Superior temporal gyrus (tissue), 1 donor: ENCODE data around the gene ACKR1.

ENCODE experiments used
- DNase-seq: peaks from one replicate; pipeline ENCODE4 v3.0.0-alpha.2; 2016; ENCODE audit errors: extremely low spot score

The ACKR1 gene

DNA sequence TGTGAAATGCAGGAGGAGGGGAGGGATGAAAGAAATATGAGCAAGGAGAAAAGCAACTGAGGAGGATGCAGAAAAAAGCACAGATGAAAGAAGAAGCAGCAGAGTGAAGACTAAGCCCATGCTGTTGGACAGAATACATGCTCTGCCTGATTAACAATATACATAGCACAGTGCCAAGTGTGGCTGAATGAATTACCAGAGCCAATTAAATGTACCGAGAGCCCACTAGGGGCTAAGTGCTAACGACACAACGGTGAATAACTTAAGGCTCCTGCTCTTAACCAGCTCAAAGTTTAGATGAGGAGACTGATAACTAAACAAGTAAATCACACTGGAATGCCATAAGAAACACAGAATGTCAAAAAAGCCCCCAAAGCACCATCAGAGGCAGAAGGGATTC is 17.6 kb upstream of the ACKR1 start:
- DNase-seq = no peak

DNA sequence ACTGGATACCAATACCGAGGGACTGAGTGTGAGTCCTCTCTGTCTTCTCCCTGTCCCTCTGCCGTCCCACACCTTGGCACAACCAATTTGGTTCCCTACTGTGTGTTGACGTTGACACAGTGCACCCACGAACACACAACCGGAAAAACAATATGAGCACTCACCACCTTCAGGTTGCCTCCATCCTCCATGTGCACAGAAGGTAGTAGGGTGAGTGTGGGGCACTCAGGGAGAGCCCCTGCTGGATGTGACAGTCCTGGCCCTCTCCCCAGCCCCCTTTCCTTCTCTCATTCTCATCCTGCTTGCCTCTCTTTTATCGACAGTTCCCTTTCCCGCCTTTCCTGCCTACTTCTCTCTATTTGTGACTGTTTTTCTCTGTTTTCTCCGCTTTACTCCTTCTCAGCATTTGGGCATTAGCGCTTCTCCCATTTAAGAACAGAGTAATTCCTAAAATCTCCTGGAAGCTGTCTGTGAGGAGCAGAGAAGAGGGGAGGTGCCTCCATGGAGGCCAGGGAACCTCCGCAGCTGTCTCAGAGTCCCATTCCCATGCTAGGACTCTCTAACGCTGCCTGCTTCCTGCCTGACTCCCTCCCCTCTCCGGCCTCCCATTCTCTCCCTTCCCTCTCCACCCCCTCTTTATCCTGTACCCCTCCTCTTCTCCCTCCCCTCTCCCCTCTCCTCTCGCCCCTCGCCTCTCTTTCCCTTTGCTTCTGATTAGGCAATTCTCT is 16.9 kb upstream of the ACKR1 start:
- no peak for DNase-seq

GRCh38 chr1:159188375-159188788 is 16.3 kb upstream of the ACKR1 start:
- no peak for DNase-seq

DNA sequence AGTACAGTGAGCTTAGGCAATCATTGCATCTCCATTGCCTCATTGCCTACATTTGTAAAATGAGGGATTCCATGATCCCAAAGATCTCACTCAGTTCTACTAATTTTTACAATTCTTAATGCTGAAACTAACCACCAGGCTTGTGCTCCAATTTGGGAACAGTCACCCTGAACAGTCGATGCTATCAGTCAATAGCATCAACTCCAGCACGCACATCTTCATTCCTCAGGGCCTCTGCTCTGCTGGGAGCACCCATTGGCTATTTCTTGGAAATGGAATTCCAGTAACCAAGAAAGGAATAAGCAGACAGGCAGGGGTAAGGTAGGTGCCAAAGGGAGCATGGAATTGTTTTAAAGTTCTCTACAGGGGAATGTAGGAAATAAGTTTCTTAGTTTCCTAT is 14.2 kb upstream of the ACKR1 start:
- DNase-seq = no peak

DNA sequence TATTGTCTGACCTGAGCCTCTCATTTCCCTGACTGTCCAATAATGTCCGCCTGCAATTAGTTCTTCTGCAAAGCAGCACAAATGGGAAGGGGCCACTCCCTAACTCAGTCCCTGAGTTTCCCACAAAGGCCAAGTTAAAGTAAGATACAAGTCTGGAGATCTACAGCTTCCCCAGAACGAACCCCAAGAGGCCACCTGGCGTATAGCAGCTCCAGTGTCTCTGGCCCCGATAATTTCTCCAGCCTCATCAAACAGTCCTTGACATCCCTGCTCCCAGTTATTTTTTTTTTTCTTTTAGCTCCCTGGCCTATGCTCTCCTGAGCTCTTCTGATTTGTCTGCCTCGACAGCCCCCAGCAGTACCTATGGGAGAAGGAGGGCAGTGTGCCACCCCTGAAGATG is 8.1 kb upstream of the ACKR1 start:
- no peak for DNase-seq

GRCh38 chr1:159197561-159198557 is 6.8 kb upstream of the ACKR1 start:
- DNase-seq = peak; percentile 92

- no peak for DNase-seq
Measured at GRCh38 chr1:159199901-159200300, 4.8 kb upstream of the ACKR1 start.

- no peak for DNase-seq
Measured at GRCh38 chr1:159200769-159201168, 3.9 kb upstream of the ACKR1 start.

DNA sequence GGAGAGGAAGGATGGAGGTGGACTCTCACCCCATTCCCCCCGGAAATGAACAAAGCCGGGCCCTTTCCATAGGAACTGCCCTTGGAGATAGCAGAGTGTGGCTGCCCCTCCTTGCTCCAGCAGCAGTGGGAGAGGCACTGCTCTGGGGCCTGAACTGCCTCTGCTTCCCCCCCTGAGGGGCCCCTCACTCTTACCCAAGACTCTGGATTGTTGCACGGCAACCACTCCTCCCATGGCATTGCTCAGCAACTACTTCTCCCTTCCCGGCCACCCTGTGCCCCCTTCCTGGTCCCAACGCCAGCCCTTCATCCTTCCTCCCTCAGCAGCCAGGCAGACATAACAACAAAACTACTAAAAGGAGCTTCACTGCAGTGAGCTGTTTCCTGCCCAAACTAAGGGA is 3.0 kb upstream of the ACKR1 start:
- DNase-seq = no peak

DNA sequence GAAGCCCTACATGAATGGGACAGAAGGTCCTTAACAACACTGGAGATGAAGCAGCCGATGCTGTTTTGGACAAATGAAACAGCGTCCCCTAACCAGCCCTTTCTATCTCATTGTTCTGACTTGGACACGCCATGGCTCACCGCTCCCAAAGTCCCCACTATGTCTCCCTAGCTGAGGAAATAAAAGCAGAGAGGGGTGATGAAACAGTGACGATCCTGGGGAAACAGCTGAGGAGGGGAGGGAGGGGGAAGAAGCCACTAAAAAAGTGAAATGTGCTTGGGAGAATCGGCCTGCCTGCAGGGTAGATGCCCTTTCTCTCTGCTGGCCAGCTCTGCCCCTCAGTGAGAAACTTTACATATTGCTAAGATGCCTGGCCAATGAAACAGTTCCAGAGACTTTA is 1.1 kb upstream of the ACKR1 start:
- no peak for DNase-seq

DNA sequence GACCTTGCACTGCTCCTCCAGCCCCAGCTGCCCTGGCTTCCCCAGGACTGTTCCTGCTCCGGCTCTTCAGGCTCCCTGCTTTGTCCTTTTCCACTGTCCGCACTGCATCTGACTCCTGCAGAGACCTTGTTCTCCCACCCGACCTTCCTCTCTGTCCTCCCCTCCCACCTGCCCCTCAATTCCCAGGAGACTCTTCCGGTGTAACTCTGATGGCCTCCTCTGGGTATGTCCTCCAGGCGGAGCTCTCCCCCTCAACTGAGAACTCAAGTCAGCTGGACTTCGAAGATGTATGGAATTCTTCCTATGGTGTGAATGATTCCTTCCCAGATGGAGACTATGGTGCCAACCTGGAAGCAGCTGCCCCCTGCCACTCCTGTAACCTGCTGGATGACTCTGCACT is 550 bp downstream of the ACKR1 start:
- no peak for DNase-seq

- no peak for DNase-seq
Measured at GRCh38 chr1:159206110-159206509, 1.4 kb downstream of the ACKR1 start.

DNA sequence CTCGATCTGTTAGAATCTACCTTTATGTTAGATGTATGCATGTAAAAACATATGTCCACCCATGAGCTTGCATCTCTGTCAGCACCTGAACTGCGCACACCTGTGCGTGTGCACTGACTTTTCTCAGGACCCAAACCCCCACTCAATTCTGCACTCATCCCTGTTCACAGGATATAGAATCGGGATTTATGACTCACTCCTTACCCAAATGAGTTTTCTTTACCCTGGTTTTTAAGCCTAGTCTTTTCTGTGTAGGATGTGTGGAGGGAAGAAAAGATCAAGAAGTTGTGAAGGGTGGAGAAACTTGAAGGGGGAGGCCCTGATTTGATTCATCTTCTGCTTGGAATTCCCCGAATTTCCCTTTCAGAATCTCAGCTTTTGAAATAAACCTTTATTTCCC is 2.4 kb downstream of the ACKR1 start:
- DNase-seq = no peak

GRCh38 chr1:159207774-159208173 is 3.1 kb downstream of the ACKR1 start:
- DNase-seq = peak; percentile 65

DNA sequence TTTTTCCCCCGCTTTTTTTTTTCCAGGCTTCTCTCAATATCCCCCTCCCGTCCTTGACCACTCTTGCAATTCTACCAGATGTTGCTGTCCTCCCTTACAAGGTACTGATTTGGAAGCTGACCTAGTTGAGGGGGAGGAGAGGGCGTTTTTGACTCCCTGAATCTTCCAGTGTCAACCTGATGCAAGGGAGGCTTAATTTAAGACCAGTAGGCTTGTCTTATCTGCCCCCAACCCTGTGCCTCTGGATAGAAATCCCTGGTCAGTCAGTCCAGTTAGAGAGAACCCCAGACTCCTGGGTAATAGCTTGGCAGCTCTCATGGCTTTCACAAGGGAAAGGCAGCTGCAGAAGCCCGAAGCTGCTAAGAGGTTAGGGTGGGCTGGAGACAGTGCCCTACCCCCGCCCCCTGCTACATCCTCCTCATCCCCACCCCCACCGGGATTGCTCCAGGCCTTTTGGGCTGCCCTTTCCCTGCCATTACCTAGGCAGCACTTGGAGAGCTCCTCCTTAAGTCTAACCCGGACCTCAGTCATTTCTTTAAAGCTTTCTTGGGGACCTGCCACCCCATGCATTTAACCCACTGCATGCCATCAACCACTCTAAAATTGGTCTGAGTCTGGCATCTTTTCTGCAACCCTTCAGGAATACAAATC is 3.6 kb downstream of the ACKR1 start:
- DNase-seq = no peak

- DNase-seq = no peak
Measured at GRCh38 chr1:159209061-159209460, 4.4 kb downstream of the ACKR1 start.

DNA sequence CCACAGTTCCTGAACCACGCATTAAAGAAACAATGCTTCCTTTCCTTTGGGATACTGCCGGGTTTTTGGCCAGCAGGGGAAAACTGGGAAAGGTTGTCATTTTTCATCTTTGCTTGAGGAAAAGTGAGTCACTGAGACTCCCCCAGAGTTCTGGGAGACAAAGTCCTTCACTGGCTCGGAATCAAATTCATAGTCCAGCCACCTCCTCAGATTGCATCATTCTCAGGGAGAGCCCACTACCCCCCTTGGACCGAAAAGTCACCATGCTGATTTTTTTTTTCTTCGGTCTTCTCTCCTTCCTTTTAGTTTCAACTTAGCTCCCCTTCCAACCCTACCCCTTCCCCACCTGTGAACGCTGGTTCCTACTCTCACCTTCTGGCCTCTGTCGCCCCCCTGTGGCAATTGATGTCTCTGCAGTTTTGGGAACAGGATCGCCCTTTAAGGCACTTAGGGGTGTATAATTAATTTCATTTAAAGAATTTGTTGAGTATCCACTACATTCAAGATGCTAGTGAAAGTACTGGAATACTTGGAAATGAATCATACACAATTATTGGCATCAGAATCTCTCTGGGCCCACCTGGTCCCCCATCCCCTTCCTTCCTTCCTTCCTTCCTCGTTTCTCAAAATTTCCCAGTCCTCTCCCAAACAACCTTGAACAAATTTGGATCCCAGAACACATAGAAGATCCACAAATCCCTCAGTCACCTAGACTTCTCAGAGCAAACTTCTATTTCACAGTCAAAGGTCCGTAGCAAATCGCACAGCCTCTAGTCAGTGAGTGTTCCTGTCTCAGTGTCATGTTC is 6.9 kb downstream of the ACKR1 start:
- peak; percentile 77 for DNase-seq

DNA sequence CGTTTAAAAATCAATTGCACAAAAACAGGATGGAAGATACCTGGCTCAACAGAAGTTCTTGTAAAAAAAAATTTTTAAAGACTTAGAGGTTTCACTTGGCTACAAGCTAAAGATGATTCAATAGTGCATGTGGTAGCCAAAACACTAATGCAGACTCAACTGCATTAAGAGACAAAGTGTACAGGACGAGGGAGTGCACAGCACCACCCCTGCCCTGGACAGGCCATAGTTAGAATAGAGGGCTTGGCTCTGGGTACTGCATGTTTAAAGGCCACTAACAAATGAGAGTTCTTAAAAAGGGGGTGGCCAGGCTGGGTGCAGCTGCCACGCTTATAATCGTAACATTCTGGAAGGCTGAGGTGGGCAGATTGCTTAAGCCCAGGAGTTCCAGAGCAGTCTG is 7.9 kb downstream of the ACKR1 start:
- no peak for DNase-seq

DNA sequence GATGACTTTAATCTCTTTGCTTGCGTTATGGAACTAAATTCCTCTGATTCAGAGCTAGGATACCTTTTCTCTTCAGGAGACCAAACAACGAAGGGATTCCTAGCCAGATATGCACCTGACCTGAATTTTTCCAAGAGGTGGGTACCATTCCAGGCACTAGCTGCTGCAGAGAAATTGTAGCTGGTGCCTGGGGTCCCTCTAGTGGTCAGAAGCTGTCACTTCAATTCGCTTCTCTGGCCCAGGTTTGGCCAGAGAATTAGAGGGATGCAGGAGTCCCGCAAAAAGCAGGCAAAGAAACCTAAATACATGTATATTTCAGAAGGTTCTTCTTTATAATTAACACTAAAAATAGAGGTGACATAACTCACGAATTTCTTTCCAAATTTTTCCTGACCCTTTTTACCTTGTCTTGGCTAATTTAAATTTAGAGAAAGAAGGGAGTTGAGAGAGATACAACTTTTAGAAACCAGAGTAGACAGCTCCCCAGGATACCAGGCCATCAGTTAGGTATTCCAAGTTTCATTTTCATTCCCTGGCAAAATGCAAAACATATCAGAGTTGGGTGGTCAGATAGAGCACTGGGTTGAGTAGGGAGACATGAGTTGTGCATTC is 9.6 kb downstream of the ACKR1 start:
- peak; percentile 85 for DNase-seq

- DNase-seq = no peak
Measured at GRCh38 chr1:159218649-159219636, 14.3 kb downstream of the ACKR1 start.
